GM19025 (cell line): ENCODE results near the gene PSMB10.
"Not testable (repeated sequence)": the region's sequence is repeated elsewhere in the genome, so short reads cannot be mapped to it uniquely, and the experiment has no call there.

ENCODE experiments used
- ATAC-seq: cut with Tn5 transposase; IDR thresholded peaks from one replicate; pipeline ENCODE4 v1.9.1; 2021; ENCODE audit warnings: mild to moderate bottlenecking, low read depth, moderate library complexity; ENCODE audit not compliant: unreplicated experiment

PSMB10 gene

GRCh38 chr16:67936124-67936879 is at the start of gene PSMB10:
TSS of gene PSMB10 (minus strand) at chr16:67936850. CDS start at chr16:67936749, 101 bp downstream.
- no peak for ATAC-seq

DNA sequence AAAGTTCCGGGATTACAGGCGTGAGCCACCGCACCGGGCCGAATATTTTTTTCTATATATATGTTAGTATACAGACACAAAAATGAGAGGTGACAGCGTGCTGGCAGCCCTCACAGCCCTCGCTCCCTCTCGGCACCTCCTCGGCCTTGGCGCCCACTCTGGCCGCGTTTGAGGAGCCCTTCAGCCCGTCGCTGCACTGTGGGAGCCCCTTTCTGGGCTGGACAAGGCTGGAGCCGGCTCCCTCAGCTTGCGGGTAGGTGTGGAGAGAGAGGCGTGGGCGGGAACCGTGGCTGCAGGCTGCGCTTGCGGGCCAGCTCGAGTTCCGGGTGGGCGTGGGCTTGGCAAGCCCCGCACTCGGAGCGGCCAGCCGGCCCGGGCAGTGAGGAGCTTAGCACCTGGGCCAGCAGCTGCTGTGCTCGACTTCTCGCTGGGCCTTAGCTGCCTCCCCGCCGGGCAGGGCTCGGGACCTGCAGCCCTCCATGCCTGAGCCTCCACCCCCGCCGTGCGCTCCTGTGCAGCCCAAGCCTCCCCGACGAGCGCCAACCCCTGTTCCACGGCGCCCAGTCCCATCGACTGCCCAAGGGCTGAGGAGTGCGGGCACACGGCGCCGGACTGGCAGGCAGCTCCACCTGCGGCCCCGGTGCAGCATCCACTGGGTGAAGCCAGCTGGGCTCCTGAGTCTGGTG is 45.5 kb upstream of the PSMB10 start:
- ATAC-seq = no peak

- no peak for ATAC-seq
These were observed 43.5 kb upstream of the PSMB10 start, which contains the start of gene DPEP3 for GRCh38 chr16:67979955-67980678. TSS of gene DPEP3 (minus strand) at chr16:67980499. CDS start at chr16:67980380, 119 bp downstream.

DNA sequence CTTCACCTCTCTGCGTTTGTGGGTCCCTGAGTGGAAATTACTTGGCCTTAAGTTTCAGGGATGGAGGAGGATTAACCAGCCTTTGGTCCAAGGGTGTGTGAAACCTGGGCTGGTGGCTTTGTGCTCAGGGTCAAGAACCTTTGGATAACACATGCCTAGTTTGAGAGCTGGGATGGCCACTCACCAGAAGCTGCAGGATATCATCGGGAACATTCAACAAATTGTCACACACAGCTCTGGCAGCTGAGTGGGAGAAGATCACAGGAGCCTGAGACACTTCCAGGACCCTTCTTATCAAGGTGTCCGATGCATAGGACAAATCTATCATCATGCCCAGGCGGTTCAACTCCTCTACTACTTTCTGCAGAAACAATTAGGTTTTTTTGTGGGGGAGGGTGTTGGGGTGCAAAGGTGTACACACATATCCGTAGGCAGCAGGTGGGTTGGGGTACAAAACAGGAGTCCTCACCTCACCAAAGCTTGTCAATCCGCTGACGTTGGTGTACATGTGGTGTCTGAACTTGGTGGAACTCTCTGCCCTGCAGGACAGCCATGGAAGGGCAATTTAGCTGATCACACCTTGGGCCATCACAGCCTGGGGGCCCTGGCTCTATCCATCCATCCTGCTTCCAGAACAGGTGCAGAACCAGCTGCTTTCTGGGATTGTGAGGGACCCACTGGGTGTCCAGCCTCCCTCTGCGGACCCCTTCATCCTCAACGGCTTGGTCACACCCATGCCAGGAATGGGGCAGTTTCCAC is 41.0 kb upstream of the PSMB10 start:
- no peak for ATAC-seq

DNA sequence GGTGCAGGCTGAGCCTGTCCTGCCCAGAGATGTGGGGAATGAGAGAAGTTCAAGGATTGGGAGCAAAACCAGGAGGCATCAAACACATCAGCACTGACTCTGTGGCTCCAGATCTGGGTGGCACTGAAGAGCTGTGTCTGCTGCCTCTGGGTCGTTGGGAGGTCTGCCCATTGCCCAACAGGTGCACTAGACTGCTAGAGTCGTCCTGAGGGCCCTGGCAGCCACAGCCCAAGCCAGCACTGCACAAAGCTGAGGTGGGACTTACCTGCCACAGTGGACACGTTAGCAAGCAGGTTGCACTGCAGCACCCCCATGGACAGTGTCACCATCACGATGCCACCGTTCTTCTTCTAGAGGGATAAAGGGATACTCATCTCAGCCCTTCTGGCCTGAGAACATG is 40.4 kb upstream of the PSMB10 start:
- ATAC-seq = no peak

DNA sequence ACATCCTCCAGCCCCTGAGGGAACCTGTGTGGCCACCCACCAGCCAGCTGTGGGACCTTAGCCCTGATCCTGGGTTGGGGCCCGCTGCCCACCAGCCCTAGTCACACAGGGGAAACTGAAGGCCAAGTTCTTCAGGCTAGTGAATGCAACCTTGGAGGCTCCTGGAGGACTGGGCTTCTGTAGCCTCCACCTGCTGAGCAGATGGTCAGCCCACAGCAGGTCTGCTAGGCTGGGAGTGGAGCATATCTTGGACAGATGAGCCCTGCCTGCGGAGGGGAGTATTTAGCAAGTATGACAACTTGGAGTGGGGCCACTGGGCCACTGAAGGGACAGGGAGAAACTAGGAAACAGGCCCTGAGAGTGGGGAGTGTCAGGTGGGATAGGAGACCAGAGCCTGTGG is 39.6 kb upstream of the PSMB10 start:
- no peak for ATAC-seq

DNA sequence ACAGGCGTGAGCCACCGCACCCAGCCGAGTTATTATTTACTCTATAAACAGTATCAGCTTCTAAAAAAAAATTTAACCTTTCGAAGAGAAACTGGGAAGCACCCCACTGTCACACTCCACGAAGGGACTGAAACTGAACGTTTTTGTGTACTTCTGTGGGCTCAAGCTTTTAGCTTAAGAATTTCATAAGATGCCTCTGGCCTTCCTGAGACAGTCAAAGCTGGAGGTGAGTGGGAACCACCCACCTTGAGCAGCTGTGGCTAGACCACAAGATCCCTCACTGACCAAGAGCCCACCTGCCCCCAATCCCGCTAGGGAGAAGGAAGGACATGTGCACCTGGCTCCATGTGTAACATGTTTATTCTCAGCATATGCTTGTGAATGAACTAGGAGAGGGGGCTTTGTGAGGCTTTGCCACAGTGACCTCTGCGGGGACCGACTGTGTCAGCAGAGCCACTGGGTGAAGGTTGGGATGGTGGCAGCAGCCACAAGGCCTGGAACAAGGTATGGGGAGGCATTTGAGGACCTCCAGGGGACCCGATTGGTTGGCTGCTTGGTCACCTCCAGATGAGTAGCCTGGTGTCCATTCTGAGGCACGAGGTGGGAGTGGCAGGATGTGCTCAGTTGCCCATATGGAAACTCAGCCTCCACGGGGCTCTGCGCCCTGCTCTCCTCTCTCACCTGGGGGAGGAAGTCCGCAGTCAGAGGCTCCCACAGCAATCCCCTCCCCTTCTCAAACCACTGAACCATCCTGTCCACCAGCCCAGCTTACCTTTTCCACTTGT is 38.9 kb upstream of the PSMB10 start:
- ATAC-seq = no peak

DNA sequence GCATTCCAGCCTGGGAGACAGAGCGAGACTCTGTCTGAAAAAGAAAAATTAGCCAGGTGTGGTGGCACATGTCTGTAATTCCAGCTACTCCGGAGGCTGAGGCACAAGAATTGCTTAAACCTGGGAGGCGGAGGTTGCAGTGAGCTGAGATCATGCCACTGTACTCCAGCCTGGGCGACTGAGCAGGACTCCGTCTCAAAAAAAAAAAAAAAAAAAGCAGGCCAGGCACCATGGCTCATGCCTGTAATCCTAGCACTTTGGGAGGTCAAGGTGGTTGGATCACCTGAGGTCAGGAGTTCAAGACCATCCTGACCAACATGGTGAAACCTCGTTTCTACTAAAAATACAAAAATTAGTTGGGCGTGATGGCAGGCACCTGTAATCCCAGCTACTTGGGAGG is 35.6 kb upstream of the PSMB10 start:
- ATAC-seq = not testable (repeated sequence)

DNA sequence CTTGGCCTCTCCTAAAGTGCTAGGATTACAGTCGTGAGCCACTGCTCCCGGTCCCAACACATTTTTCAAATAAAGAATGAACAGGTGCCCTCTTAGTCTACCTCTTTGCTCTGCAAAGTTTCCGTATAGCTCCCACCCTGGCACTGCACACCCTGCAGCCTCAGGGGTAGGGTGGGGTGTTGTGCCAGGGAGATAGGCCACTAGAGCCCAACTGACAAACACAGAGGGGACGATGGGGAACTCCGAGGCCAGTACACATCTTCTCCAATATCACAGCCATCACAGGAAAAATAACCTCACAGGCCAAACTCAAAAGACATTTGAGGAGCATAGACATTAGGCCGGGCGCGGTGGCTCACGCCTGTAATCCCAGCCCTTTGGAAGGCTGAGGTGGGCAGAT is 34.5 kb upstream of the PSMB10 start:
- ATAC-seq = no peak

DNA sequence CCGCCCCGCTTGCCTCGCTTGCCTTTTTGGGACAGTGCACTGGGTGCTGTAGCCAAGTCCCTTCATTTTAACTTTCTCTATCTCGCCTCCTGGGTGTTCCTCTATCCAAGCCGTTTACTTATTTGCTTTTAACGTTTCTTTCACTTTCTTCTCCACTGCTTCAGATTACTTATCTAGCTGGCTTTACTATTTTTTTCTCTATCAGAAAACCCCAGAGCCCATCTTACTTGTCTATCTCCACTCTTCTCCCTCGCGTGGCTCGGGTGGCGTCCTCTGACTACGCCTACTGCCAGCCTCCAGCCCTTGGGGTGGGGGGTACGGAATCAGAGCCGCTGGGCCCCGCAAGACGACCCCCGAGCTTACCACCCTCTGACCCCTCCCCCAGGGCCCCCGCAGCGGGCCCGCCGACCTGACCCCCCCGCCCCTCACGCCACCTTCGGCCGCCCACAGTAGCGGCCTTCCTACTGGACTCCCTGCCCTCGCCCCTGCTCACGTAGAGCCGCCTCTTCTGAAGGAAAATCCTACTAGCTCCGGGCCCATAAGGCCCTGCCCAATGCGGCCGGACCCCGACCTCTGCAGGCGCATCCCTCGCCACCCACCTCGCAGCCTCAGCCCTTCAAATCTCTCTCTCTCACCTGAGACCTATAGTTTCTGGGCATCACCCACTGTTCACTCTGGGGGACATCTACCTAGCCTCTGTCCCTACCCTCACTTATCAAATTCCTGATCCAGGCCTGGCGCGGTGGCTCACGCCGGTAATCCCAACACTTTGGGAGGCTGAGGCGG is 32.8 kb upstream of the PSMB10 start:
- ATAC-seq = peak; percentile 10

- ATAC-seq = peak; percentile 75
These were observed 32.0 kb upstream of the PSMB10 start, which contains the start of gene SLC12A4 for GRCh38 chr16:67968400-67969253. TSS of gene SLC12A4 (minus strand) at chr16:67968637. CDS start at chr16:67968553, 84 bp downstream.

DNA sequence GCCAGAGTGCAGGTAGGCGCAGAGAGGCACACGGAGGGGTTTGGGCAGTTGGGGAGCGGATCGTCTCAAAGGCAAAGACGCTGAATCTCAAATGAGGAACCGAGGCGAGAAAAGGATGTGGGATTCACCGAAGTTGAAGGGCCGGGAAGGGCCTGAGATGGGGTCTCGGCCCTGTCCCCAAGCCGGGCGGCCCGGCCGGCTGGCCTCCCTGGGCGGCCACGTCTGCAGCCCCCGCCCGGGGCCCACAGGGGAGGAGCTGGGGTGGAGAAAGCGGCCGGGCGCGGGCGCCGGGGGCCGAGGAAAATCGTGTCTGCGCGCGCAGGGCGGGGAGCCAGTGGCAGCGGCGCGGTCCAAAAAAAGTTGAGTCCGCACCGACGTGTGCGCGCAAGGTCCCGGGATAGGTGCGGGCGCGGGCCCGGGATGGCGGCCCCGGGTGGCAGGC is 31.3 kb upstream of the PSMB10 start:
- peak; percentile 30 for ATAC-seq

DNA sequence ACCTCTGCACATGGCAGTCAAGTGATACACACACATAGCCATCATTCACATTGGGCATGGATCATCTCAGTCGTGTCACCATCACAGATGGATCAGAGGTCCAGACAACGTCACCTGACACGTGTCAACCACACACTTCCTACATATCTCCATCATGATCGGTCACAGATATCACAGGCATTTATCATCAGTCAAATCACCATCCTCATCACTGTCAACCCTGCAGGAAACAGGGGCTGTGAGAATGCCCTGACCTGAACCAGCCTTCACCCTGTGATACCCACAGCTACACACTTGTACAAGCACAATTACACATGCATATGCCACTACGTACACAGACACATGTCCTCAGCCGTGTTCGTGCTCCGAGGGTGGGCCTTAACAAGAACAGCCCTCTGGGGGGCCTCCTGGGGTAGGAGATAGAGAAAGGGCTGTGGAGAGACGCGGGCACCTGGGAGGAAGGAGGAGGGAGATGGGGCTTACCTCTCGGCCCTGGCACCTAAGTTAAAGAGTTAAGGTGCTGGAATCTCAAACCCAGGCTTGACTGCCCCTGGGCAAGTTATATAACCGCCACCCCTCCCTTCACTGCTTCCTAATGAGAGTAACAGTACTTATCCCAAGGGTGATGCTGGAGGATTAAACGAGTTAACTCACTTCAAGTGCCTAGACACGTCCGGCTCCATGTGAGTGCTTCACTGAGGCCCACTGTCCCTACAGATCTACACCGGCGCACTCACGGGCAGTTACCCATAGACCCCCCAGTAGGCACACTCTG is 30.7 kb upstream of the PSMB10 start:
- ATAC-seq = no peak

GRCh38 chr16:67966549-67967182 is 30.0 kb upstream of the PSMB10 start:
- ATAC-seq = no peak

DNA sequence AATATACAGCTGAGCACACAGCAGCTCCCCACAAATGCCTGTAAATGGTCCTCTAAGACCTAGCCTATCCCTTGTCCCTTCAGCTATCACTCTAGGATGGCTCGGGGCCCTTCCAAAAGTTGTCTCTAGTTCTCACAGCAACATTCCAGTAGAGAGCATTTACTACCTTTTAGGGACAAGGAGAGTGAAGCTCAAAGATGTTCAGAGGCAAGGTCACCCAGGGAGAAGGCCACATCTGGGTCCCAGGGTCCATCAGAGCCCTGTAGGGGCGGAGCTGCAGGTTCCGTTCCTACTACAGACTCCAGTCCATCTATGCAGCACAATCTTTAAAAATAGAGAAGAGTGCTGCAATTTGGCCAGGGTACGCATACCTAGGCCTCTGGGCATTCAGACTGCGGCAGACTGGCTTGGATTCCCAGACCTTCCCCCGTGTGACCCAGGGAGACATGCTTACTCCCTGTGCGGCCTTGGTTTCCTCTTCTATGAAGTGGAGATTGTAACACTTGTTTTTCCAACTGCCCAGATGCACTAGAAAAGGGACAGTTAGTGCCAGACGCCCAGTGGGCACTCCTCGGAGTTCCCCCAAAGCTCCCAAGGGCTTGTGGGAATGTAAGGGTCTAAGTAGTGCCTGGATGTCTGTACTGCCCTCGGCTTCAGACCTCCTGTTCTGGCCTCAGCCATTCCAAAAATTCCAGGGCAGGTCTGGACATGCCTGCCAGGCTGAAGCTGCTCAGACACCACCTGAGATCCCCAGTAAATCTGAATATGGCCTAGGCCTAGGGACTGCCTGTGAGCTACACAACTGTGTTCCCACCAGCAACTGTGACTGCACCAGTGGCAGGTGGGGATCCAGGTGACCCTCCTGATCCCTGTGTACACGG is 29.3 kb upstream of the PSMB10 start:
- ATAC-seq = no peak
